HEK293T (cell line): Measurements from ENCODE around the gene SLC11A1.

ENCODE experiments used
- ARNT ChIP-seq: fragments of 450-650 bp; IDR thresholded peaks from 2 replicates; pipeline ENCODE4 v1.6.1; 2017; ENCODE audit warnings: mild to moderate bottlenecking
- BHLHE40 ChIP-seq: fragments of 450-650 bp; IDR thresholded peaks from 2 replicates; pipeline ENCODE4 v1.6.1; 2016; ENCODE audit warnings: mild to moderate bottlenecking, moderate library complexity, borderline replicate concordance
- CTBP1 ChIP-seq: fragments of 450-650 bp; IDR thresholded peaks from 2 replicates; pipeline ENCODE4 v1.6.1; 2016; ENCODE audit warnings: borderline replicate concordance
- ELF4 ChIP-seq: fragments of 450-650 bp; IDR thresholded peaks from 2 replicates; pipeline ENCODE4 v1.6.1; 2017; ENCODE audit warnings: antibody characterized with exemption
- LEF1 ChIP-seq: fragments of 450-650 bp; IDR thresholded peaks from 2 replicates; pipeline ENCODE4 v1.6.1; 2017; ENCODE audit warnings: mild to moderate bottlenecking, borderline replicate concordance
- SP1 ChIP-seq: fragments of 450-650 bp; IDR thresholded peaks from 2 replicates; pipeline ENCODE4 v1.6.1; 2017

DNA sequence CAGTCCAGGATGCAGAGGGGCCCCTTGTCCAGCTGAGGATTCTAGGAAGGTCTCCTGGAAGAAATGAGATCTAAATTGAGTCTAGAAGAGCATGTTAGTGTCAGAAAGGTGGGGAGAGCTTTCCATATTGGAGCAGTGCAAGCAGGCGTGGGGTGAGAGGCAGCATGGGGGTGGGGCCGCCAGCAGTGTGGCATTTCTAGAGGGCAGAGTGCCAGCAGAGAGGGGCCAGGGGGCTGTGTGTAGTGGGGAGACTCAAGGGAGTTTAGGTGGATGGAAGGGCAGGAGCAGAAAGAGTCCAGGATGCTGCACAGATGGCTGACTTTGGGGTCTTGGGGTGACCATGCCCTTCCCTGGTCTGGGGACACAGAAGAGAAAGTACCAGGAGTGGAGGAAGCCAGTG lies 39.0 kb downstream of the SLC11A1 start:
- TF ChIP-seq CTBP1: no peak
- TF ChIP-seq LEF1: no peak
- no peak for TF ChIP-seq SP1
- TF ChIP-seq ELF4: no peak
- TF ChIP-seq ARNT: no peak
- no peak for TF ChIP-seq BHLHE40
